Measurements from ENCODE around the gene ZSCAN25. TPM values are rescaled to one million over a fixed set of nuclear protein-coding genes. Genes with fewer than 3 reads are reported as not detected.

ZSCAN25 gene
- polyA plus RNA-seq, 1 donor from 2014 or later: 12.2 TPM

DNA sequence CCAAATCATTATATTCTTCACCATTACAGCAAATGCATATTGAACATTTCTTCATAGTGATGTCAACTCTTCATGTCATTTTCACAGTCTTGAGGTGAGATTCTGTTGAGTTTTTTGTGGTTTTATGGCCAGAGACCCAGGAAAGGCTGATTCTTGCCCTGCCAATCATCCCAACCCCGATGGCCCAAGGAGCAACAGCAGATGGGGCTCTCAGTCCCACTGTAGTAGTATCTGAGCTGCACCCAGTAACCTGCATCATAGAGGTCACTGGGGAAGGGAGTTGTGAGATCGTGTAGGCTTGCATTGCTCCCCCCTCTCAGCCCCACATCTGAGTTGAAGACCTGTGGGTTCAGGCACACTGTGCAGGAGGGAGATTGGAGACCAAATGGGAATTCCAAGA is 26.7 kb downstream of the ZSCAN25 start:
- Histone ChIP-seq H3K9me2 (ENCODE audit: insufficient read depth, low read length) (no peaks in the 10 kb centered on the region), H3K27ac (ENCODE audit: low read length) (no peak overlapping the region), H3K9ac (ENCODE audit: low read length) (no peak overlapping the region), H2AFZ (ENCODE audit: low read depth, low read length) (no peak overlapping the region), H3K4me3 (ENCODE audit: low read length) (no peak overlapping the region), H3K9me3 (ENCODE audit: low read length) (no peaks in the 10 kb centered on the region), H3K4me2 (ENCODE audit: low read length) (no peak overlapping the region), H4K20me1 (ENCODE audit: insufficient read depth) (no peaks in the 10 kb centered on the region), H3K79me2 (replicated peaks; ENCODE audit: insufficient read depth, low read length) (no peaks in the 10 kb centered on the region), H3F3A (ENCODE audit: insufficient read depth, low read length, poor library complexity, severe bottlenecking) (no peaks in the 10 kb centered on the region), H3K27me3 (ENCODE audit: insufficient read depth, low read depth, low read length) (no peaks in the 10 kb centered on the region), H3K36me3 (ENCODE audit: insufficient read depth, low read length) (no peaks in the 10 kb centered on the region)
- TF ChIP-seq, protein P1, sequence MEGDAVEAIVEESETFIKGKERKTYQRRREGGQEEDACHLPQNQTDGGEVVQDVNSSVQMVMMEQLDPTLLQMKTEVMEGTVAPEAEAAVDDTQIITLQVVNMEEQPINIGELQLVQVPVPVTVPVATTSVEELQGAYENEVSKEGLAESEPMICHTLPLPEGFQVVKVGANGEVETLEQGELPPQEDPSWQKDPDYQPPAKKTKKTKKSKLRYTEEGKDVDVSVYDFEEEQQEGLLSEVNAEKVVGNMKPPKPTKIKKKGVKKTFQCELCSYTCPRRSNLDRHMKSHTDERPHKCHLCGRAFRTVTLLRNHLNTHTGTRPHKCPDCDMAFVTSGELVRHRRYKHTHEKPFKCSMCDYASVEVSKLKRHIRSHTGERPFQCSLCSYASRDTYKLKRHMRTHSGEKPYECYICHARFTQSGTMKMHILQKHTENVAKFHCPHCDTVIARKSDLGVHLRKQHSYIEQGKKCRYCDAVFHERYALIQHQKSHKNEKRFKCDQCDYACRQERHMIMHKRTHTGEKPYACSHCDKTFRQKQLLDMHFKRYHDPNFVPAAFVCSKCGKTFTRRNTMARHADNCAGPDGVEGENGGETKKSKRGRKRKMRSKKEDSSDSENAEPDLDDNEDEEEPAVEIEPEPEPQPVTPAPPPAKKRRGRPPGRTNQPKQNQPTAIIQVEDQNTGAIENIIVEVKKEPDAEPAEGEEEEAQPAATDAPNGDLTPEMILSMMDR (IDR thresholded peaks at IDR 0.05; ENCODE audit: poor library complexity, severe bottlenecking): no peak
- TF ChIP-seq SMC3 (conservative IDR thresholded peaks at IDR 0.05; ENCODE audit: poor library complexity) (no peak), EP300 (conservative IDR thresholded peaks at IDR 0.05; ENCODE audit: poor library complexity, severe bottlenecking) (no peak), RAD21 (conservative IDR thresholded peaks at IDR 0.05) (no peak), POLR2AphosphoS5 (IDR thresholded peaks at IDR 0.05) (no peak), MXI1 (conservative IDR thresholded peaks at IDR 0.05; ENCODE audit: poor library complexity, severe bottlenecking) (no peak), EZH2 (IDR thresholded peaks at IDR 0.05; ENCODE audit: borderline replicate concordance, insufficient read depth, low read length, poor library complexity, severe bottlenecking) (no peak), TAF1 (IDR thresholded peaks at IDR 0.05; ENCODE audit: low read depth) (no peak)
- TF ChIP-seq, protein P2, sequence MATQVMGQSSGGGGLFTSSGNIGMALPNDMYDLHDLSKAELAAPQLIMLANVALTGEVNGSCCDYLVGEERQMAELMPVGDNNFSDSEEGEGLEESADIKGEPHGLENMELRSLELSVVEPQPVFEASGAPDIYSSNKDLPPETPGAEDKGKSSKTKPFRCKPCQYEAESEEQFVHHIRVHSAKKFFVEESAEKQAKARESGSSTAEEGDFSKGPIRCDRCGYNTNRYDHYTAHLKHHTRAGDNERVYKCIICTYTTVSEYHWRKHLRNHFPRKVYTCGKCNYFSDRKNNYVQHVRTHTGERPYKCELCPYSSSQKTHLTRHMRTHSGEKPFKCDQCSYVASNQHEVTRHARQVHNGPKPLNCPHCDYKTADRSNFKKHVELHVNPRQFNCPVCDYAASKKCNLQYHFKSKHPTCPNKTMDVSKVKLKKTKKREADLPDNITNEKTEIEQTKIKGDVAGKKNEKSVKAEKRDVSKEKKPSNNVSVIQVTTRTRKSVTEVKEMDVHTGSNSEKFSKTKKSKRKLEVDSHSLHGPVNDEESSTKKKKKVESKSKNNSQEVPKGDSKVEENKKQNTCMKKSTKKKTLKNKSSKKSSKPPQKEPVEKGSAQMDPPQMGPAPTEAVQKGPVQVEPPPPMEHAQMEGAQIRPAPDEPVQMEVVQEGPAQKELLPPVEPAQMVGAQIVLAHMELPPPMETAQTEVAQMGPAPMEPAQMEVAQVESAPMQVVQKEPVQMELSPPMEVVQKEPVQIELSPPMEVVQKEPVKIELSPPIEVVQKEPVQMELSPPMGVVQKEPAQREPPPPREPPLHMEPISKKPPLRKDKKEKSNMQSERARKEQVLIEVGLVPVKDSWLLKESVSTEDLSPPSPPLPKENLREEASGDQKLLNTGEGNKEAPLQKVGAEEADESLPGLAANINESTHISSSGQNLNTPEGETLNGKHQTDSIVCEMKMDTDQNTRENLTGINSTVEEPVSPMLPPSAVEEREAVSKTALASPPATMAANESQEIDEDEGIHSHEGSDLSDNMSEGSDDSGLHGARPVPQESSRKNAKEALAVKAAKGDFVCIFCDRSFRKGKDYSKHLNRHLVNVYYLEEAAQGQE (IDR thresholded peaks at IDR 0.05; ENCODE audit: borderline replicate concordance): no peak

DNA sequence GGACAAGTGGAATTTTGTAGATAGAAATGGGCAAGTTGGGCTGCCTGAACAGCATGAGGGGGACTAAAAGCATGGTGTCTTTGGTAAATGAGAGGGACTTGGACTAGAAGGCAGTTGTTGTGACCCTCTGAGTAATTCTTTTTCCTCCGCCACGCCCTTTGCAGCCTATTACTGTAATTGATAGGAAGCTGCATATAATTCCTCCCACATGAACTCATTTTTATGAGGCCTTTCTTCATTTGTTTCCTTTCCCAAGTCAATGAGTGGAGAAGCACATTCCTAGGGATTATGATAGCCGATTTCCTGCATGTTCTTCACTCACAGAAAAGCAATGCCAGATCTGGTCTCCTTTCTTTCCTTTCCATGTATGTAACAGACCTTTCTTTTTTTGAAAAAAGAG is 27.7 kb downstream of the ZSCAN25 start:
- H4K20me1 ChIP-seq (ENCODE audit: insufficient read depth): no peaks in the 10 kb centered on the region
- H3K27me3 ChIP-seq (ENCODE audit: insufficient read depth, low read depth, low read length): no peaks in the 10 kb centered on the region
- no peak overlapping the region for H3K9ac ChIP-seq (ENCODE audit: low read length)
- no peaks in the 10 kb centered on the region for H3F3A ChIP-seq (ENCODE audit: insufficient read depth, low read length, poor library complexity, severe bottlenecking)
- H2AFZ ChIP-seq (ENCODE audit: low read depth, low read length): no peak overlapping the region
- no peak overlapping the region for H3K4me3 ChIP-seq (ENCODE audit: low read length)
- H3K4me2 ChIP-seq (ENCODE audit: low read length): no peak overlapping the region
- H3K9me2 ChIP-seq (ENCODE audit: insufficient read depth, low read length): no peaks in the 10 kb centered on the region
- no peaks in the 10 kb centered on the region for H3K79me2 ChIP-seq (replicated peaks; ENCODE audit: insufficient read depth, low read length)
- H3K36me3 ChIP-seq (ENCODE audit: insufficient read depth, low read length): no peaks in the 10 kb centered on the region
- H3K9me3 ChIP-seq (ENCODE audit: low read length): no peaks in the 10 kb centered on the region
- no peak for TF ChIP-seq RAD21 (conservative IDR thresholded peaks at IDR 0.05)
- TF ChIP-seq MXI1 (conservative IDR thresholded peaks at IDR 0.05; ENCODE audit: poor library complexity, severe bottlenecking): no peak
- TF ChIP-seq, protein P1 (IDR thresholded peaks at IDR 0.05; ENCODE audit: poor library complexity, severe bottlenecking): no peak
- no peak for TF ChIP-seq TAF1 (IDR thresholded peaks at IDR 0.05; ENCODE audit: low read depth)
- no peak for TF ChIP-seq SMC3 (conservative IDR thresholded peaks at IDR 0.05; ENCODE audit: poor library complexity)
- TF ChIP-seq EP300 (conservative IDR thresholded peaks at IDR 0.05; ENCODE audit: poor library complexity, severe bottlenecking): no peak
- TF ChIP-seq POLR2AphosphoS5 (IDR thresholded peaks at IDR 0.05): no peak
- TF ChIP-seq, protein P2 (IDR thresholded peaks at IDR 0.05; ENCODE audit: borderline replicate concordance): no peak
- no peak for TF ChIP-seq EZH2 (IDR thresholded peaks at IDR 0.05; ENCODE audit: borderline replicate concordance, insufficient read depth, low read length, poor library complexity, severe bottlenecking)
- no peak overlapping the region for H3K27ac ChIP-seq (ENCODE audit: low read length)

Measured in neural cell (in vitro differentiated cells).